Breast epithelium (tissue), 3 donors: ENCODE measurements around the gene PPP1R12B.
"Not testable (repeated sequence)": the region's sequence is repeated elsewhere in the genome, so short reads cannot be mapped to it uniquely, and the experiment has no call there.

Source experiments
- POLR2A ChIP-seq: fragments of 450-650 bp; IDR thresholded peaks from one replicate; pipeline ENCODE4 v1.6.1; 2016; ENCODE audit warnings: antibody characterized with exemption, mild to moderate bottlenecking, moderate library complexity
- POLR2AphosphoS5 ChIP-seq, 3 donors: sonication (generic); formaldehyde crosslinking; IDR thresholded peaks; one replicate each; pipeline ENCODE4 v1.6.1; 2017; ENCODE audit warnings: antibody characterized with exemption in 3 of 3
- TF ChIP-seq, protein P1 (sequence below), 3 donors: fragments of 450-650 bp; IDR thresholded peaks; one replicate each; pipeline ENCODE4 v1.5.1; 2016 to 2017; ENCODE audit warnings: antibody characterized with exemption in 3 of 3, mild to moderate bottlenecking in 3 of 3, moderate library complexity in 3 of 3

DNA sequence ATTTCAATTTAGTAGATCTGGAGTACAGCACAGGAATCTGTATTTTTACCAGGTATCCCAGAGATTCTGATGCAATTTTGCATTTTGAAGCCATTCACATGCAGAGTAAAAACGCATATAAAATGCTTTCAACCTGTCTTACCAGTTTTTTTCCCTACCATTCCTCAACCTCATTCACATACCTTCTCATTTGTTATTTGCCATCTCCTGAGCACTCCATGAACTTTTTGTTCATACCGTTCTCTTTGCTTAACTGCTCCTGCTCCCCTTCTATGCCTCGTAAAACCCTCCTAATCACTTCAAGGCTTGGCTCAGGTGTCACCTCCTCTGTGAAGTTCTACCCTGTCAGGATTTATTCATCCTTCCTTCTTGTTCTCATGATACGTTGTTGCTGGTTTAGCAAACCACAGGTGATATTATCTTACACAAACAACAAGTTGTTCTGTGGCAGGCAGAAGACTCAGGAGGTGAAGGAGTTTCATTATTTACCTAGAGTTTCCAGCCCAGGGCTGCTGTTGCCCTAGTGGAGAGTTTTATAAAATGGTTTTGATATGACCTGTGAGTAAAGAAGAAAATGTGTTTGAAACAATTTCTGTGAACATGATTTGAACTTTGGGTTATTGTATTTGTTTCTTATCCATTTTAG, 31.5 kb downstream of the PPP1R12B start:
- TF ChIP-seq, protein P1, sequence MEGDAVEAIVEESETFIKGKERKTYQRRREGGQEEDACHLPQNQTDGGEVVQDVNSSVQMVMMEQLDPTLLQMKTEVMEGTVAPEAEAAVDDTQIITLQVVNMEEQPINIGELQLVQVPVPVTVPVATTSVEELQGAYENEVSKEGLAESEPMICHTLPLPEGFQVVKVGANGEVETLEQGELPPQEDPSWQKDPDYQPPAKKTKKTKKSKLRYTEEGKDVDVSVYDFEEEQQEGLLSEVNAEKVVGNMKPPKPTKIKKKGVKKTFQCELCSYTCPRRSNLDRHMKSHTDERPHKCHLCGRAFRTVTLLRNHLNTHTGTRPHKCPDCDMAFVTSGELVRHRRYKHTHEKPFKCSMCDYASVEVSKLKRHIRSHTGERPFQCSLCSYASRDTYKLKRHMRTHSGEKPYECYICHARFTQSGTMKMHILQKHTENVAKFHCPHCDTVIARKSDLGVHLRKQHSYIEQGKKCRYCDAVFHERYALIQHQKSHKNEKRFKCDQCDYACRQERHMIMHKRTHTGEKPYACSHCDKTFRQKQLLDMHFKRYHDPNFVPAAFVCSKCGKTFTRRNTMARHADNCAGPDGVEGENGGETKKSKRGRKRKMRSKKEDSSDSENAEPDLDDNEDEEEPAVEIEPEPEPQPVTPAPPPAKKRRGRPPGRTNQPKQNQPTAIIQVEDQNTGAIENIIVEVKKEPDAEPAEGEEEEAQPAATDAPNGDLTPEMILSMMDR (IDR thresholded peaks at IDR 0.05), result peak in 2 of 3 donors; percentile 44 to 45
- not testable (repeated sequence) for TF ChIP-seq POLR2AphosphoS5 (IDR thresholded peaks at IDR 0.05); POLR2A
